ENCODE measurements around the gene SH3RF3. TPM values are rescaled to one million over a fixed set of nuclear protein-coding genes. Genes with fewer than 3 reads are reported as not detected.

The SH3RF3 gene
- total RNA-seq, 1 experiment from 2014 or later: 21.7 TPM

- DNase-seq (ENCODE audit: unreplicated experiment): no peak
- CTCF ChIA-PET: interaction anchor here (0.6 to 7.4 kb wide), 15 partner anchors 14 to 664 kb away, joined by 3 to 89 read pairs (median 4); partner anchors contain the start of gene SH3RF3
- H3K4me3 Mint-ChIP-seq (ENCODE audit: unreplicated experiment): no peak overlapping the region
- intact Hi-C loops (cut with micrococcal nuclease): loop anchor here (10.0 kb wide), 1 partner anchor 246 kb away; no protein-coding TSS in a partner anchor
- H3K27ac Mint-ChIP-seq (ENCODE audit: low read depth, unreplicated experiment): no peak overlapping the region
- peaks cover 17% of the 10 kb centered on the region for H3K4me1 Mint-ChIP-seq (ENCODE audit: insufficient read depth, unreplicated experiment)
- TF ChIP-seq CTCF (IDR thresholded peaks at IDR 0.05; ENCODE audit: unreplicated experiment): no peak
- H3K27me3 Mint-ChIP-seq (ENCODE audit: insufficient read depth, unreplicated experiment): no peaks in the 10 kb centered on the region
- no TSS peak for BruUV-seq (replicated peaks)
- H3K36me3 Mint-ChIP-seq (ENCODE audit: insufficient read depth, unreplicated experiment): no peaks in the 10 kb centered on the region
- POLR2A ChIA-PET: interaction anchor here (0.7 kb wide), 1 partner anchor 388 kb away, joined by 3 read pairs; no protein-coding TSS in a partner anchor
- H3K9me3 Mint-ChIP-seq (ENCODE audit: unreplicated experiment): no peaks in the 10 kb centered on the region
Measured at GRCh38 chr2:109511168-109511567, 382.2 kb downstream of the SH3RF3 start.

GRCh38 chr2:109512076-109512475 lies 383.1 kb downstream of the SH3RF3 start:
- no peak for TF ChIP-seq CTCF (IDR thresholded peaks at IDR 0.05; ENCODE audit: unreplicated experiment)
- POLR2A ChIA-PET: no interaction called here
- H3K27ac Mint-ChIP-seq (ENCODE audit: low read depth, unreplicated experiment): no peak overlapping the region
- H3K27me3 Mint-ChIP-seq (ENCODE audit: insufficient read depth, unreplicated experiment): no peaks in the 10 kb centered on the region
- no peaks in the 10 kb centered on the region for H3K36me3 Mint-ChIP-seq (ENCODE audit: insufficient read depth, unreplicated experiment)
- peaks cover 17% of the 10 kb centered on the region for H3K4me1 Mint-ChIP-seq (ENCODE audit: insufficient read depth, unreplicated experiment)
- no peak overlapping the region for H3K4me3 Mint-ChIP-seq (ENCODE audit: unreplicated experiment)
- intact Hi-C loops (cut with micrococcal nuclease): loop anchor here (10.0 kb wide), 1 partner anchor 247 kb away; no protein-coding TSS in a partner anchor
- no TSS peak for BruUV-seq (replicated peaks)
- CTCF ChIA-PET: interaction anchor here (0.6 to 7.4 kb wide), 3 partner anchors 190 to 639 kb away, joined by 3 to 89 read pairs (median 4); partner anchors contain the start of gene SH3RF3
- no peaks in the 10 kb centered on the region for H3K9me3 Mint-ChIP-seq (ENCODE audit: unreplicated experiment)
- DNase-seq (ENCODE audit: unreplicated experiment): no peak

- ChIA-PET CTCF (interaction anchor here (0.8 to 1.5 kb wide), 3 partner anchors 11 to 385 kb away, joined by 3 to 10 read pairs (median 4); no protein-coding TSS in a partner anchor), POLR2A (interaction anchor here (1.2 to 1.9 kb wide), 2 partner anchors 73 to 385 kb away, joined by 3 to 5 read pairs; partner anchors contain the start of gene SH3RF3)
- H3K27ac Mint-ChIP-seq (ENCODE audit: low read depth, unreplicated experiment): no peak overlapping the region
- no peaks in the 10 kb centered on the region for H3K9me3 Mint-ChIP-seq (ENCODE audit: unreplicated experiment)
- H3K36me3 Mint-ChIP-seq (ENCODE audit: insufficient read depth, unreplicated experiment): no peaks in the 10 kb centered on the region
- peaks cover 17% of the 10 kb centered on the region for H3K4me1 Mint-ChIP-seq (ENCODE audit: insufficient read depth, unreplicated experiment)
- no peak overlapping the region for H3K4me3 Mint-ChIP-seq (ENCODE audit: unreplicated experiment)
- H3K27me3 Mint-ChIP-seq (ENCODE audit: insufficient read depth, unreplicated experiment): no peaks in the 10 kb centered on the region
- no peak for TF ChIP-seq CTCF (IDR thresholded peaks at IDR 0.05; ENCODE audit: unreplicated experiment)
- intact Hi-C loops (cut with micrococcal nuclease): loop anchor here (10.0 kb wide), 1 partner anchor 248 kb away; no protein-coding TSS in a partner anchor
- BruUV-seq (replicated peaks): no TSS peak
- DNase-seq (ENCODE audit: unreplicated experiment): no peak
Measured at GRCh38 chr2:109513230-109513629, 384.2 kb downstream of the SH3RF3 start.

GRCh38 chr2:109513749-109514588 lies 385.0 kb downstream of the SH3RF3 start:
- BruUV-seq (replicated peaks): no TSS peak
- intact Hi-C loops (cut with micrococcal nuclease): loop anchor here (10.0 kb wide), 1 partner anchor 249 kb away; no protein-coding TSS in a partner anchor
- CTCF ChIA-PET: interaction anchor here (0.5 to 1.5 kb wide), 8 partner anchors 34 to 386 kb away, joined by 3 to 10 read pairs (median 3); no protein-coding TSS in a partner anchor
- H3K27ac Mint-ChIP-seq (ENCODE audit: low read depth, unreplicated experiment): peak overlapping the region; percentile 75
- no peaks in the 10 kb centered on the region for H3K36me3 Mint-ChIP-seq (ENCODE audit: insufficient read depth, unreplicated experiment)
- no peaks in the 10 kb centered on the region for H3K9me3 Mint-ChIP-seq (ENCODE audit: unreplicated experiment)
- DNase-seq (ENCODE audit: unreplicated experiment): peak; percentile 72
- POLR2A ChIA-PET: interaction anchor here (0.6 to 1.9 kb wide), 8 partner anchors 10 to 388 kb away, joined by 3 to 5 read pairs (median 3); partner anchors contain the start of gene SH3RF3
- peaks cover 17% of the 10 kb centered on the region for H3K4me1 Mint-ChIP-seq (ENCODE audit: insufficient read depth, unreplicated experiment)
- H3K4me3 Mint-ChIP-seq (ENCODE audit: unreplicated experiment): no peak overlapping the region
- no peaks in the 10 kb centered on the region for H3K27me3 Mint-ChIP-seq (ENCODE audit: insufficient read depth, unreplicated experiment)
- TF ChIP-seq CTCF (IDR thresholded peaks at IDR 0.05; ENCODE audit: unreplicated experiment): no peak
